ENCODE results near the gene TTC39C.

The TTC39C gene

DNA sequence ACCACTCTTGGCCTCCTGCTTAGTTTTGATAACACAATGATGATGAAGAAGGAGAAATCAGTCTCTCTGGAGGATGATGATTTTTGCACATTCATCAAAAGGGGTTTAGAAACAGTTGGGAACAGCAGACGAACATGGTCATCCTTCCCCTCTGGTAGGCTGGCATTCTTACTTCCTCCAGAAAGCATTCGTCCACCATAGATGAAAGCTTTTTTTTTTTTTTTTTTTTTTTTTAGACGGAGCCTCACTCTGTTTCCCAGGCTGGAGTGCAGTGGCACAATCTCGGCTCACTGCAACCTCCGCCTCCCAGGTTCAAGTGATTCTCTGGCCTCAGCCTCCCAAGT lies 43.5 kb upstream of the TTC39C start:
- TF ChIP-seq ZFX (IDR thresholded peaks at IDR 0.05), result no peak
- TF ChIP-seq, protein P1, sequence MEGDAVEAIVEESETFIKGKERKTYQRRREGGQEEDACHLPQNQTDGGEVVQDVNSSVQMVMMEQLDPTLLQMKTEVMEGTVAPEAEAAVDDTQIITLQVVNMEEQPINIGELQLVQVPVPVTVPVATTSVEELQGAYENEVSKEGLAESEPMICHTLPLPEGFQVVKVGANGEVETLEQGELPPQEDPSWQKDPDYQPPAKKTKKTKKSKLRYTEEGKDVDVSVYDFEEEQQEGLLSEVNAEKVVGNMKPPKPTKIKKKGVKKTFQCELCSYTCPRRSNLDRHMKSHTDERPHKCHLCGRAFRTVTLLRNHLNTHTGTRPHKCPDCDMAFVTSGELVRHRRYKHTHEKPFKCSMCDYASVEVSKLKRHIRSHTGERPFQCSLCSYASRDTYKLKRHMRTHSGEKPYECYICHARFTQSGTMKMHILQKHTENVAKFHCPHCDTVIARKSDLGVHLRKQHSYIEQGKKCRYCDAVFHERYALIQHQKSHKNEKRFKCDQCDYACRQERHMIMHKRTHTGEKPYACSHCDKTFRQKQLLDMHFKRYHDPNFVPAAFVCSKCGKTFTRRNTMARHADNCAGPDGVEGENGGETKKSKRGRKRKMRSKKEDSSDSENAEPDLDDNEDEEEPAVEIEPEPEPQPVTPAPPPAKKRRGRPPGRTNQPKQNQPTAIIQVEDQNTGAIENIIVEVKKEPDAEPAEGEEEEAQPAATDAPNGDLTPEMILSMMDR (conservative IDR thresholded peaks at IDR 0.05), result no peak
- H3K27ac ChIP-seq, result no peak overlapping the region

DNA sequence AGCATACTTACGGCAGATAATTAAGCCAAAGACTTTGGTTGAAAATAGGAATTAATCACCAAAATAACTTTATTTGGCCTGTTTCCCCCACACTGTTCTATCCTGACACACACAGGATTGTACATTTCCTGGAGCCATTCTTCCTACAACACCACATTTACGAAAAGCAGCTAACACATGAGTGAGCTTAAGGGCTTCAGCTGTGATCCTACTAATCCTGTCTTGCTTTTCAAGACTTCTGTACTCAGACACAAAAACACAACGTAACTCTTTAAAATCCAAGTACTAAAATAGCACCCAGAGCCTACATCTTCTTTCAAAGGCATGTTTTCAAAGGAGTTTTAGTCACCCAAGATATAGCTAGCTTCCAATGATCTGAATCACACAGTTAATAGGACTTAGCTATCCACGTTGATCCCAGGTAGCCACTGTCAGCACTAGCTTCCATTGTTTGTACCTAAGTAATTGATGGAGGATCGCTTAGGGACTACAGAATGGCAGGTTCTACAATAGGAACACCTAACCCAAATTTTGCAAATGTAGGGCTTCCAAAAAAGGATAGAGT lies 42.8 kb upstream of the TTC39C start:
- H3K27ac ChIP-seq, result no peak overlapping the region
- TF ChIP-seq, protein P1 (conservative IDR thresholded peaks at IDR 0.05), result no peak
- no peak for TF ChIP-seq ZFX (IDR thresholded peaks at IDR 0.05)

DNA sequence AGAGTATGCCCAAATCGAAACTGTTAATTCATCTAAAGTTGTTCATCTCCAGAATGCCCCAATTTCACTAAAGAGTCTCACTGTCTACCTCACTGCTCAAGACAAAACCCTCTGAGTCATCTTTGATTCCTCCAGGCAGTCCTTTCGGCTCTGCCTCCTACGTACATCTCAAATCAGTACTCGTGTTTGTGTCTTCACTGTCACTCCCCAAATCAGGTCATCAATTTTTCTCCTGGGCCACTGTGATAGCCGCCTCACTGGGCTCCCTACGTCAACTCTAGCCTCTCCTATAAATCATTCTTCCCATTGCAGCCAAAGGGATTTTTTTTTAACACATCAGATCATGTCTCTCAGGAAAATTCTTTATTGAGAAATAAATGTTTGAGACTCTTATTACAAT lies 42.1 kb upstream of the TTC39C start:
- TF ChIP-seq, protein P1 (conservative IDR thresholded peaks at IDR 0.05), result no peak
- TF ChIP-seq ZFX (IDR thresholded peaks at IDR 0.05), result no peak
- H3K27ac ChIP-seq, result no peak overlapping the region

DNA sequence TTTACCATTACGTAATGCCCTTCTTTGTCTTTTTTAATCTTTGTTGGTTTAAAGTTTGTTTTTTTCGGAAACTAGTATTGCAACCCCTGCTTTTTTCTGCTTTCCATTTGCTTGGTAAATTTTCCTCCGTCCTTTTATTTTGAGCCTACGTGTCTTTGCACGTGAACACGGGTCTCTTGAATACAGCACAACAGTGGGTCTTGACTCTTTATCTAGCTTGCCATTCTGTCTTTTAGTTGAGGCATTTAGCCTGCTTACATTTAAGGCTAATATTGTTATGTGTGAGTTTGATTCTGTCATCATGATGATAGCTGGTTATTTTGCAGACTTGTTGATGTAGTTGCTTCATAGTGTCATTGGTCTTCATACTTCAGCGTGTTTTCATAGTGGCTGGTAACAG lies 37.5 kb upstream of the TTC39C start:
- no peak for TF ChIP-seq ZFX (IDR thresholded peaks at IDR 0.05)
- TF ChIP-seq, protein P1 (conservative IDR thresholded peaks at IDR 0.05), result no peak
- H3K27ac ChIP-seq, result no peak overlapping the region

DNA sequence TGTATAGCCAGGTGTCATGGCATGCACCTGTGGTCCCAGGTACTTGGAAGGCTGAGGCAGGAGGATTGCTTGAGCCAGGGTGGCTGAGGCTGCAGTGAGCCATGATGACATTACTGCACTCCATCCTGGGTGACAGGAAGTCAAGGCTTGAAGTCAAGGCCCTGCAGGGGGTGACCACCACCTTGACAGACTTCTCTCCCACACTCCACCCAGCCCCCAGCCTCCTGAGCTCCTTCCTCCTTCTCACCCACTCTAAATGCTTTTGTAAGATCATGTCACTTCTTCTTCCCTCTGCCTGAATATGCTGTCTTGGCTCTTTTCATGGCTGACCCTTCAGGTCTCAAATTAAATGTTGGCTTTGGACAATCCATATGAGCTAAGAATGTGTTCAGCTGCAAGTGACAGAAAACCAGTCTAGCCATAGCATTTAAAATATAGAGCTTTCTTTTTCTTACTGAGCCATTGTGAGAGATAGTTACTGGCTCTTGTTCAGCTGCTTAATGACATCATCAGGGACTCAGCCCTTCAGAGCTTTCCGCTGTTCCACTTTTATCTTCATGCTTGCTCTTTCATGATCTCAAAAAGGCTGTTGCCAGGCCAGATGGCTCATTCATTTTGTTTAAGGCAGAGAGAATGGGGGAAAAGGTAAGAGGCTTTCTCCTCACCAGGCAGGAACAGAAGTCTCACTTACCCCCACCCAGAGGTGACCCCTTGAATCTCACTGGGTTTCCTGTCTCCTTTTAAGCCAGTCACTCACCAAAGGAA lies 36.7 kb upstream of the TTC39C start:
- TF ChIP-seq, protein P1 (conservative IDR thresholded peaks at IDR 0.05), result no peak
- no peak for TF ChIP-seq ZFX (IDR thresholded peaks at IDR 0.05)
- H3K27ac ChIP-seq, result no peak overlapping the region

DNA sequence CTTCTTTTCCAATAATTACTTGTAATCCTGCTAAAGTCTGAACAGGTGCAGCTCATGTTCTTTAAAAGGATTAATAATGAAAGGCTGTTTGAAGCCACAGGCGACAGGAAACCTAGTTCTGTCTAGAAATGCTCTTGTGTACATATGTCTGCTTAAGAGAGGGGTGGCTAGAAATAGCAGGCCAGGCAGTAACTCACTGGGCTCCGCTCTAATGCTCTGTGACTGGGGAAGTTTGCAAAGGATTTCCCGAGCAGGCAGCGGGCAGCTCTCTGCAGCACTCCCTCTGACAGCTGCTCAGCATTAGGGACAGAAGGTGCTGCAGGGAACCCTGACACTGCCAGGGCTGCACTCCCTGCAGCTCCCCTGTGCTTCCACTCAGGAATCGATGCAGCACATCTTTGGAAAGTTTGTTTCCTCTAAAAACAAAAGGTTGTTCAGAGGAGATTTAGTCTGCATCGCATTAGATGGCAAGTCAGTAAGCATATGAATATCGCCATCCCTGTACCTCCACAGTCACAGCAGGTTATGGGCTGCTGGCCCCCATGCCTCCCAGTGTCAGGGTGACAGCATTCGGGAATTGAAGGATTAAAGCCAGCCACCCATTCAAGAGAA lies 33.1 kb upstream of the TTC39C start:
- H3K27ac ChIP-seq, result no peak overlapping the region
- TF ChIP-seq, protein P1 (conservative IDR thresholded peaks at IDR 0.05), result no peak
- no peak for TF ChIP-seq ZFX (IDR thresholded peaks at IDR 0.05)
